ENCODE results near the gene NMNAT2.

- TF ChIP-seq CTCF (IDR thresholded peaks at IDR 0.05 in 2 of 3, conservative IDR thresholded peaks at IDR 0.05 in 1 of 3; ENCODE audit: control insufficient read depth in 2 of 3, extremely low read depth in 1 of 3, insufficient read depth in 1 of 3, low read depth in 3 of 3, low read length in 3 of 3) (no peak), POLR2AphosphoS2 (IDR thresholded peaks at IDR 0.05; ENCODE audit: low read depth, low read length) (no peak), CUX1 (IDR thresholded peaks at IDR 0.05; ENCODE audit: insufficient replicate concordance, low read depth, low read length) (no peak), SREBF1 (IDR thresholded peaks at IDR 0.05; ENCODE audit: low read length) (no peak), HCFC1 (IDR thresholded peaks at IDR 0.05; ENCODE audit: low read length) (no peak), FOXM1 (IDR thresholded peaks at IDR 0.05; ENCODE audit: low read depth, low read length) (no peak), RFX5 (IDR thresholded peaks at IDR 0.05; ENCODE audit: low read depth, low read length) (no peak)
Observed at GRCh38 chr1:183198463-183198862, 219.7 kb downstream of the NMNAT2 start.

Measured in GM12878 (cell line).